ENCODE results near the gene AGTPBP1. TPM values are rescaled to one million over a fixed set of nuclear protein-coding genes. Genes with fewer than 3 reads are reported as not detected.
"Not testable (repeated sequence)": the region's sequence is repeated elsewhere in the genome, so short reads cannot be mapped to it uniquely, and the experiment has no call there.

AGTPBP1 gene, protein sequence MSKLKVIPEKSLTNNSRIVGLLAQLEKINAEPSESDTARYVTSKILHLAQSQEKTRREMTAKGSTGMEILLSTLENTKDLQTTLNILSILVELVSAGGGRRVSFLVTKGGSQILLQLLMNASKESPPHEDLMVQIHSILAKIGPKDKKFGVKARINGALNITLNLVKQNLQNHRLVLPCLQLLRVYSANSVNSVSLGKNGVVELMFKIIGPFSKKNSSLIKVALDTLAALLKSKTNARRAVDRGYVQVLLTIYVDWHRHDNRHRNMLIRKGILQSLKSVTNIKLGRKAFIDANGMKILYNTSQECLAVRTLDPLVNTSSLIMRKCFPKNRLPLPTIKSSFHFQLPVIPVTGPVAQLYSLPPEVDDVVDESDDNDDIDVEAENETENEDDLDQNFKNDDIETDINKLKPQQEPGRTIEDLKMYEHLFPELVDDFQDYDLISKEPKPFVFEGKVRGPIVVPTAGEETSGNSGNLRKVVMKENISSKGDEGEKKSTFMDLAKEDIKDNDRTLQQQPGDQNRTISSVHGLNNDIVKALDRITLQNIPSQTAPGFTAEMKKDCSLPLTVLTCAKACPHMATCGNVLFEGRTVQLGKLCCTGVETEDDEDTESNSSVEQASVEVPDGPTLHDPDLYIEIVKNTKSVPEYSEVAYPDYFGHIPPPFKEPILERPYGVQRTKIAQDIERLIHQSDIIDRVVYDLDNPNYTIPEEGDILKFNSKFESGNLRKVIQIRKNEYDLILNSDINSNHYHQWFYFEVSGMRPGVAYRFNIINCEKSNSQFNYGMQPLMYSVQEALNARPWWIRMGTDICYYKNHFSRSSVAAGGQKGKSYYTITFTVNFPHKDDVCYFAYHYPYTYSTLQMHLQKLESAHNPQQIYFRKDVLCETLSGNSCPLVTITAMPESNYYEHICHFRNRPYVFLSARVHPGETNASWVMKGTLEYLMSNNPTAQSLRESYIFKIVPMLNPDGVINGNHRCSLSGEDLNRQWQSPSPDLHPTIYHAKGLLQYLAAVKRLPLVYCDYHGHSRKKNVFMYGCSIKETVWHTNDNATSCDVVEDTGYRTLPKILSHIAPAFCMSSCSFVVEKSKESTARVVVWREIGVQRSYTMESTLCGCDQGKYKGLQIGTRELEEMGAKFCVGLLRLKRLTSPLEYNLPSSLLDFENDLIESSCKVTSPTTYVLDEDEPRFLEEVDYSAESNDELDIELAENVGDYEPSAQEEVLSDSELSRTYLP
- polyA plus RNA-seq (ENCODE audit: insufficient read length in 12 of 12), result 10 to 100 TPM in 10 of 12 donors, 1 to 10 TPM in 1, not detected in 1; 7.3 to 19.0 (median 14.7) TPM
- long read RNA-seq, donor 1, result 0 reads
- long read RNA-seq, donor 2, full-length matches to known transcripts, result 1 of 1 reads
- long read RNA-seq, donor 2, partial matches to known transcripts, result 0 of 1 reads
- long read RNA-seq, donor 2, other reads (novel, unspliced or antisense), result 0 of 1 reads
- long read RNA-seq, donor 3, full-length matches to known transcripts, result 1 of 1 reads
- long read RNA-seq, donor 3, partial matches to known transcripts, result 0 of 1 reads
- long read RNA-seq, donor 3, other reads (novel, unspliced or antisense), result 0 of 1 reads
- long read RNA-seq, donor 4, full-length matches to known transcripts, result 1 of 1 reads
- long read RNA-seq, donor 4, partial matches to known transcripts, result 0 of 1 reads
- long read RNA-seq, donor 4, other reads (novel, unspliced or antisense), result 0 of 1 reads
- long read RNA-seq, donor 5, result 0 reads
- long read RNA-seq, donor 6, result 0 reads
- long read RNA-seq, donor 7, full-length matches to known transcripts, result 1 of 1 reads
- long read RNA-seq, donor 7, partial matches to known transcripts, result 0 of 1 reads
- long read RNA-seq, donor 7, other reads (novel, unspliced or antisense), result 0 of 1 reads
- long read RNA-seq, donor 8, full-length matches to known transcripts, result 1 of 1 reads
- long read RNA-seq, donor 8, partial matches to known transcripts, result 0 of 1 reads
- long read RNA-seq, donor 8, other reads (novel, unspliced or antisense), result 0 of 1 reads
- long read RNA-seq, donor 9, result 0 reads
- long read RNA-seq, donor 10, full-length matches to known transcripts, result 2 of 2 reads
- long read RNA-seq, donor 10, partial matches to known transcripts, result 0 of 2 reads
- long read RNA-seq, donor 10, other reads (novel, unspliced or antisense), result 0 of 2 reads
- long read RNA-seq, donor 11, result 0 reads

DNA sequence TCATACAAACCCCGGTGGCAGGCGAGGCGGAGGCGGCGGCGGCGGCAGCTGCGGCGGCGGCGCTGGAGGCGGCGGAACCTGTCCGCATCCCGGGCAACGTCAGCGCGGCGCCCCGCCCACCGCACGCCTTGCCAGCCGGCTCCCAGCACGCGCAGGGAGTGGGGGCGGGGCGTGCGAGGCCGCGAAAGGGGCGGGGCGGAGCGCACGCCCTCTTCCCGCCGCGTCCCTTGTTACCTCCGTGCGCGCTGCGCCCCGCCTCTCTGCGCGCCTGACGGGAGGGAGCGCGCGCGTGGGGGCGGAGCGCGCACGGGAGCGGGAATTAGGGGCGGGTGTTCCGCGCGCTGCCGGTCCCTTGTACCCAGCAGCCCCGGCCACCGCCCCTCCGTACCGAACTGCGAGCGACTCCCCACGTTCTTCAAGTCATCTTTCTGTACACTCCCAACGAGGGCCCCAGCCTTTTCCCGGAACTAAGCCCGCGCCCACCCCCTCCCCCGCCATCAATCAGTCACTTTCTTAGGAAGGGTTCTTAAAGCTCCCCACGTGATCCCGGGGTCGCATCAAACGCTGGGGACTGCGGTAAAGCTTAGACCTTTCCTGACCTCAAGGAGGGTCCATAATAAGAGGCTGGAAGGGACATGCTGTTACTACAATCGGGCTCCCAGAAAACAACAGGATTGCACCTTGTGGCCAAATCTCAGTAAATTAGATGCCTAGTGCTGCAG, at the start of gene AGTPBP1:
TSS of gene AGTPBP1 (minus strand) at position 80 of the 722 bp plus-strand sequence. CDS start 29,421 bp downstream, outside the sequence.
- DNase-seq, result peak; percentile 92

DNA sequence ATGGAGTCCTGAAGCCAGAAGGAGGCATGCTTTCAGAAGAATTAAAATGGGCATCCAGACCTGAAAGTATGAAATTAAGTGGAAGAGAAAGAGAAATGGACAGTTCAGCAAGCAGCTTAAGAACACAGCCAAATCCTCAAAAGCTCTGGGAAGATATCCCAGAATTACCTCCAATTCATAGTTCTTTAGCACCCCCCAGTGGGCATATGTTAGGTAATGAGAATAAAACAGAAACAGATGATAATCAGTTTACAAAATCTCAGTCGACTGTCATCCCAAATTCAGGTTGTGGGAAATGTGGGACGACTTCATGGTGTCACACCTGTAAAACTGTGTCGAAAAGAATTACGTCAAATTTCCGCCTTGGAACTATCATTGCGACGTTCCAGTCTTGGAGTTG, 44.4 kb upstream of the AGTPBP1 start:
- DNase-seq, result not testable (repeated sequence)

DNA sequence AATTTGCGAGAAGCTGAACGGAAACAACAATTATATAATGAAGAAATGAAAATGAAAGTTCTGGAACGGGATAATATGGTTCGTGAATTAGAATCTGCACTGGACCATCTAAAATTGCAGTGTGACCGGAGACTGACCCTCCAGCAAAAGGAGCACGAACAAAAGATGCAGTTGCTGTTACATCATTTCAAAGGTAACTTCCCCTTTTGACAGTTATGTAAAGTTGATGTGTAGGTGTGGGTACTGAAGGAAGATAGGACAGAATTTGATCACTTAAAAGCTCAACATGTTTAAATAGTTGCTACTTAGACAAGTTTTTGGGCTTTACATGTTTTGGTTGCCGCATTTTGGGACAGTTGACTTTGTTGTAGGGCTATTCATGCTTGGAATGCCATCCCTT, 32.1 kb upstream of the AGTPBP1 start:
- not testable (repeated sequence) for DNase-seq

DNA sequence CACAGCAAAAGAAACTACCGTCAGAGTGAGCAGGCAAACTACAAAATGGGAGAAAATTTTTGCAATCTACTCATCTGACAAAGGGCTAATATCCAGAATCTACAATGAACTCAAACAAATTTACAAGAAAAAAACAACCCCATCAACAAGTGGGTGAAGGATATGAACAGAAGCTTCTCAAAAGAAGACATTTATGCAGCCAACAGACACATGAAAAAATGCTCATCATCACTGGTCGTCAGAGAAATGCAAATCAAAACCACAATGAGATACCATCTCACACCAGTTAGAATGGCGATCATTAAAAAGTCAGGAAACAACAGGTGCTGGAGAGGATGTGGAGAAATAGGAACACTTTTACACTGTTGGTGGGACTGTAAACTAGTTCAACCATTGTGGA, 20.0 kb upstream of the AGTPBP1 start:
- not testable (repeated sequence) for DNase-seq

DNA sequence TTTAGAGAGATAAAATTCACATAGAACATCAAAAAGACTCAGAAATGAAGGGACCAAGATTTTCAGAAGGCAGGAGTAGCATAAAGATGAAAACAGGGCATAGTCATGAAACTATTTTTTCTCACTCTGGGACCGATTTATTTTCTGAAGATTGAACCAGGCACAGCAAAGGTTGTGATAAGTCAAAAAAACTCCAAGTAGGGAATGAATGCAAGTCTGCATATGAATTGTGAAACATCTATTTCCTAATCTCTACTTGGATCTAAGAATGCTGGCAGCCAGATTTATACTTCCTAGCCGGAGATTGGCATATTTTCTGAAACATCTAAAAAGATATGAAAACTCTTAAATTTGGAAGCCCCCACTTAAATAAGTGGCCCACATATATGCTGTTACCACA, 16.0 kb upstream of the AGTPBP1 start:
- not testable (repeated sequence) for DNase-seq

DNA sequence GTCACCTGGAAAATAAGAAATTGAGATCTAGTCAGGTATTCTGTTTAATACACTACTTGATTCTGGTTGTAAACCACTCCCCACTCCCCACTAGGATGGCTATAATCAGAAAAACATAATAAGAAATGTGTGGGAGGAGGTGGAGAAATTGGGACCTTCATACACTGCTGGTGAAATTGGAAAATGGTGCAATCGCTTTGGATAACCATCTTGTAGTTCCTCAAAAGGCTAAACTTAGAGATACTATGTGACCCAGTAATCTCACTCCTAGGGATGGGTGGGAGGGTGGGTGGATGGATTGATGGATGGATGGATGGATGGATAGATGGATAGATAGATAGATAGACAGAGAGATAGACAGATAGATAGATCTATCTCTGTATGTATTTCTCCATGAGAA, 14.5 kb upstream of the AGTPBP1 start:
- DNase-seq, result not testable (repeated sequence)

DNA sequence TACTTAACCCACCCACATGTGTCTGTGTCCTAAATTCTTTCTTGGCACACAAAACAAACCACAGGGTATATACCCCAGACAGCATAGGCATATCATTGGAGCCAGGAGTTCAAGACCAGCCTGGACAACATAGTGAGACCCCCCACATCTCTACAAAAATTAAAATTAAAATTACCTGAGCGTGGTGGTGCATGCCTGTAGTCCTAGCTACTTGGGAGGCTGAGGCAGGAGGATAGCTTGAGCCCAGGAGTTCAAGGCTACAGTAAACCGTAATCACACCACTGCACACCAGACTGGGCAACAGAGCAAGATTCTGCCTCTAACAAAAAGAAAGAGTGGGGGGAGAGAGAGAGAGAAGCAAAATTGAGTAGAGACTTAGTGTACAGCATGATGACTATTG, 4.6 kb upstream of the AGTPBP1 start:
- DNase-seq, result no peak

DNA sequence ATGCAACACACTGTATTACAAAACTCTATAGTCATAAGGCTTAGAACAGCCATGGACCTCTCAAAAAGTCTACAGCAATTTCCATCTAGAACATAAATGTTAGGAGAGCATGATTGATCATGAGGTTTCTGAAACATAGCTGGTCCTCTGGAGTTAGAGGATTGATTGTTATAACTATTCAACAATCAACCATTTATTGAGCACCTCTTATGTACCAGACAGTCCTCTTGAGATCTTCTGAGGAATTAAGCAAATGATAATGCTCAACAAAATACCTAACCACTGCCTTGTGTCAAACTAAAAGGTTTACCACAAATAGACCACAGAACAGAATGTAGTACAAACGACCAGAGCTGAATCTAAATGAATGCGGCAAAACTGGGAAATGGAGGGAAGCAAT, 3.4 kb upstream of the AGTPBP1 start:
- DNase-seq, result no peak

DNA sequence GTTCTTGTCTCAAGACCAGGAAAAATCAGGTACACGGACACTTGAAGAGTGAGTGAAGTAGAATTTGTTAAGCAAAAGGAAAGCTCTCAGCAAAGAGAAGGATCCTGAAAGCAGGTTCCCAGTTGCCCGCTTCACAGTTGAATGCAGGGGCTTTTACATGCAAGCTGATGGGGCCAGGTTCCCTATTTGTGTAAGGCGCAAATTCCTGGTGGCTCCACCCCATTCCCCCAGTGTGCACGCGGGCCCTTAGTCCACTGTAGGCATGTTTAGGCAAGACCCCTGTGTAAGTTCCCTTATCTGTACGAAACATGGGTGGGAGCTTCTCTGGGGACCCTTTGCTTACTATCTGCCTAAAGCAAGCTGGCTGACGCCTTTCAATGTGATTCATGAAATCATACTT, 2.7 kb upstream of the AGTPBP1 start:
- no peak for DNase-seq

DNA sequence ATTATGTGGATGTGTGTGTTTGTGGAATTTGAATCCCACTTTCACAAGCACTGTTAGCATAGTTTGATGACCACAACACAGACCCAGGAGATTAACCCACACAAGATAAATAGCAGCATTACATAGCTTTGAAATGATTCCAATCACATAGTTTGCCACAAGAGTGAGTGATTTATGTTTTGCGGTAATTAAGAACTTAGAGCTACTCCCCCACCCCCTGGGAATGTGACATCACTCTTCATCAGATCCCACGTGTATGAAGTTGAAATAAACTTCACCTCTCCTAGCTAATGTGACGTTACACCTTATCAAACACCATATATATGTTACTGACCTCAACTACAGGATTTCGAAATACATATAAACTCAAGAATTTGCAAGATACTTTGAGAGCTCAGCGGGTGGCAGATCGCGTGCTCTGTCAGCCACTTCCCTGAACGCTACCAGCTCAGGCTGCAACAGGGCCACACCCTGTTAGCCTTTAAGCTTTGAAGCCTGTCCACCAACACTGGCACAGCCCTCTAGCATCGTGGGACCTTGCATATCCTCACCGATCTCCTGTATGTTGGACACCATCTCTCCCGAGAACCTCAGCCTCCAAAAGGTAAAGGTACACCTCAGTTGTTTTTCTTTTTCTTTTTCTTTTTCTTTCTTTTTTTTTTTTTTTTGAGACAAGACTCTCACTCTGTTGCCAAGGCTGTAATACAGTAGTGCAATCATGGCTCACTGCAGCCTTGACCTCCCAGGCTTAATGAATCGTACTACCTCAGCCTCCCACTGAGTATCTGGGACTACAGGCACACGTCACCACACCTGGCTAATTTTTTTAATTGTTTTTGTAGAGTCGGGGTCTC, 1.7 kb upstream of the AGTPBP1 start:
- no peak for DNase-seq

DNA sequence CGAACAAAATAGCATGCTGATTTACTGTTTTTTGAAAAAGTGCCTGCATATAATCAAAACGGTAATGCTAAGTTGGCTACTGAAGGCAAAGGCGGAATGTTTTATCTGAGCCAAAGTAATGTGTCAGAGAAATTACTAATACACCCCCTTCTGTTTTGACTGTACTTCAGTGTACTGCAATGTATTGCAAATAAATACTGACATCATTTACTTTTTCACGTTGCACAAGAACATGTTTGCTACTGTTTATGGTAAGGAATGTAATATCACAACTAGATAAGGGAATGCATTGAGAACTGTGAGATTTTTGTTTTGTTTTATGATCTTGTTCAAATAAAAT, 813 bp upstream of the AGTPBP1 start:
- DNase-seq, result no peak

DNA sequence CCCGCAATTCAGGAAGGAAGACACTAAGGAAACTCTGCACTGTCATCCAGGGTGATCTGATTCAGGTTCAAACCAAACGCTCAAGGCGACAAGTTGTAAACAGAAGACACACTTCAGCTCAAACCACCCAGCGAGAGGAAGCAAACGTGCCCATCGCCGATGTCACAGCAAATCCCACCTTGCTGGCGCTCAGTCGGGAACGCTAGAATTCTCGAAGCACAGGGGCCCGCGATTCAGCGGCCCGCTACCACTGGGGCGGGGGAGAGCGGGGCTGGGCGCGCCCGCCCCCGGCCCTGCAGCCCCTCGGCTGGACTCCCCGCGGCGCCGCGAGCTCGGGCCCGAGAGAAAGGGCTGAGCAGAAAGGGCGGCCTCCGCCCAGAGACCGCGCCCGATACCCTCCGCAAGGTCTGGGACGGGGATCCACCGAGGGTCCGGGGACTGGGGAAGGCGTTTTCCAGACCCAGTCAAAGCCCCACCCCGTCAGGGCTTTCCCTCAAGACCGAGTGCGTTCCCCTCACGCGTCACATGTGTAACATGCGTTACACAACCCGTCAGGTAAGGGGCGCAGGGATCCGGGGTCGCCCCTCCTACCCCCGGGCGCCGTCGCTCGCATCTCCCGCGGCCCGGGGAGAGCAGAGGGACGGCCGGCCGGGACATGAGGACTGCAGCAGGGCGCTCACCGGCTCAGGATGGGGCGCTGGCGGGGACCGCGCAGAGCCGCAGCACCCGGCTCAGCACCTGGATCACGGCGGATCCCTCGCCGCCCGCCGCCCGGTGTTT, 469 bp downstream of the AGTPBP1 start:
- peak; percentile 38 for DNase-seq

DNA sequence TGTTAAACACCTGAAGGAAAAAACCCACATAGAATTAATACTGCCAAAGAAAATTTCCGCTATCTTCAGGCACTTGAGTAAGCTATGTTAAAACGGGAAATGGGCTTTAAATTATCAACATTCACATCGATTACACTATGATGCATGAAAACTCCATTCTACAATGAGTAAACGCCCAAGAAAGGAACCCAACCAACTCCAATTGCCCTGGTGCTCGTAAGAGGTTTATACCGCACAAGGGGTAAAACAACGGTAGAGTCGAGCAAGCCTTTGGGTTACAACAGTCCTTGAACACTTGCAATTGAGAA, 1.0 kb downstream of the AGTPBP1 start:
- DNase-seq, result no peak

DNA sequence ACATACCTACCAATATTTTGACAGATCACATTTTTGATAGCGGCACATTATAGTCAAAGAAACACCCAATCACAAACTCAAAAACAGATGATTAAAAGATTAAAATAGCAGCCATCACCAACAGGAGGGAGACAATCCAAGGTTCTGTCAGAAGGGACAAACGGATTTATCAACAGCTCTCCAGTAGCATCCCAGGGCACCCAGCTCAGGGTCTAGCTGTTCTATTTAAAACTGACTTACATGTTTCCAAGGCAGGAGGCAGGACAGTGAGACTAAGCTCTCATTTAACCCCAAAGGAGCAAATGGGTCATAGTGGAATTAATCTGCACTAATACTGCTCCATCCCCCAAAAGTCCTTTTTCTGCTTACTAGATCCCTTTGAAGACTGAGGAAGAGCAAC, 3.2 kb downstream of the AGTPBP1 start:
- DNase-seq, result no peak

DNA sequence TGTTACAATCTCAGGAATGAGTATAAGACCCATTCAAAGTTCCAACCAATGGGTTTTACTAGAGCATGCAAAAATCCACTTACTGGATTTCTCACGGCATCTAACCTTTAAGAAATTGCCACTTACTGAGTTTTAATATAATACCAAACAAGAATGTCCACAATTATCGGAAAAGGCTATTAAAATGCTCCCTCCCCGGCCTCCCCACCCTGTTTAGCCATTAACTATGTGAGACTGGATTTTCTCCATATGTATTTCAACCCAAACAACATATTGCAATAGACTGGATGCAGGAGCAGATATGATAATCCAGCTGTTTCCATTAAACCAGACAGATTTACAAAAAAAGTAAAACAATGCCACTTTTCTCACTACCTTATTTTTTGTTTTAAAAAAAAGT, 4.1 kb downstream of the AGTPBP1 start:
- DNase-seq, result no peak

DNA sequence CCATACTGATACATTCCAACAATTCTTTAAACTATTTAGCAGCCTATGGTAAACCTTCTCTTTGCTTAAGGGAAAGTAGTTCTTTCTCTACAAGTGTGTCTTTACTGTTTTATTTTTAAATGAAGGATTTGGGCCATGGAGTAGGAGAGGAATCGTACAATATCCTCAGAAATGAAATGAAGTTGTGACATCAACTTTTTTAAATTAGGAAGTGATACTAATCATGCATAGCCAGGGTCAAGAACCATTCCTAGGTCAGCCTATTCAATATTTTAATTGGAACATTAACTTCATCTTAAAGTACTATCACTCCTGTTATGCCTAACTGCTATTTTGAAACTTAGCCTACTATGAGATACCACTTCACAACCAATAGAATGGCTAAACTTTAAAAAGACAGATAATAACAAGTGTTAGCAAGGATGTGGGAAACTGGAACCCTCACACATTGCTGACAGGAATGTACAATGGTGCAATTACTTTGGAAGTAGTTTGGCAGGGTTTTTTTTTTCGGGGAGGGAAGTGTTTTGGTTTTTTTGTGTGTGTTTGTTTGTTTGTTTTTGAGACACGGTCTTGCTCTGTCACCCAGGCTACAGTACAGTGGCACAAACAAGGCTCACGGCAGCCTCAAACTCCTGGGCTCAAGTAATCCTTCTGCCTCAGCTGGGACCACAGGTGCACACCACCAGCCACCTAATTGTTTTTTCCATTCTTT, 10.7 kb downstream of the AGTPBP1 start:
- no peak for DNase-seq

DNA sequence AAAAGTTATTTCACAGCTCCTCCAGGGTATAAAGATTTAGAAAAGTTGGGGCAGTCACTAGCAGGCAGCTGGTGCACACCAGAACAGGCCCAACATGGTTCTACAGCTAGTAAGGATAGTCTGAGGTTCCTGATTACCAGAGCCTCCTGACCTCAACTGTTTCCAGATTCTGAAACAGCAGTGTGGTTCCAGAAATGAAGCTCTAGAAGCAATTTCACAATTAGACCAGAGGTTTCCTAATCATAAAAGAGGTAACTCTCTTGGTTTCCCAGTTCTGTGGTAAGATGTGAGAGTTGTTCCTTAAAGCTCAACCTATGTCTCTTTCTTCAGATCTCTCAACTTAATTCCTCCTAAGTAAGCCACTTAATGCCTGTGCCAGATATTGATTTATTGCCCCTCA, 11.9 kb downstream of the AGTPBP1 start:
- no peak for DNase-seq

Data from muscle of arm (tissue), 14 donors.